Measurements from ENCODE around the gene TESK1.

TESK1 gene

DNA sequence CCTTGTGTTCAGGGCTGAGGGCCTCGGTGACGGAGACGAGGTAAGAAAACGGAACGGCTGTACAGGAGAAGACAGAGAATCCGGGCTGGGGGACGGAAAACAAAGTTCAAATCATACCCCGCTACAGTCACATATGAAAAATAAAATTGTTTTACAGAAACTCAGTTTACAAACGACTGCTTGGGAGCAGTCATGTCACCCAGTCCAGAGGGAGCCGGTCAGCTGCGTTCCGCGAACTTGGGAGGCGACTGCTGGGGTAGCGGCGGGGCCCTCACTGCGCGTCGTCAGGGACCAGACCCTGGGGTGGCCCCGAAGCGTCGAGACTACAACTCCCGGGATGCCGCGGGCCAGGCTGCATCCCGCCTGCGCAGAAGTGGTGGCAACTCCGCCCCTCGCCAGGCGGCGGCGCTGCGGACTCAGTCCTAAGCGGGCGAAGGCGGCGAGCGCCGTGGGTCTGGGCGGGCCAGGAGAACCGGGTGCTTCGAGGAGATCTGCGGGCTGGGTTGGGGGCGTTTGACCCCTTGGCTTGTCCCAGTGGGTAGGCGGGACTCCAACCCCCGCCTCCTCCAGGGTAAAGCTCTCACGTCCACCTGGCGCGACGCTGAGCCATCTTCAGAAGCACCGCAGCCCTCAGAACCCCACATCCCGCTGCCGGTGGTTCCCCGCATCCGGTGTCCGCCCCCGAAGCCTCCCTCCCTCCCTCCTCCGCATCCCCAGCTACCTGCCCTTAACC lies 41.6 kb downstream of the TESK1 start:
- peak; percentile 84 to 86 for DNase-seq (ENCODE audit: low read depth in 2 of 2)

DNA sequence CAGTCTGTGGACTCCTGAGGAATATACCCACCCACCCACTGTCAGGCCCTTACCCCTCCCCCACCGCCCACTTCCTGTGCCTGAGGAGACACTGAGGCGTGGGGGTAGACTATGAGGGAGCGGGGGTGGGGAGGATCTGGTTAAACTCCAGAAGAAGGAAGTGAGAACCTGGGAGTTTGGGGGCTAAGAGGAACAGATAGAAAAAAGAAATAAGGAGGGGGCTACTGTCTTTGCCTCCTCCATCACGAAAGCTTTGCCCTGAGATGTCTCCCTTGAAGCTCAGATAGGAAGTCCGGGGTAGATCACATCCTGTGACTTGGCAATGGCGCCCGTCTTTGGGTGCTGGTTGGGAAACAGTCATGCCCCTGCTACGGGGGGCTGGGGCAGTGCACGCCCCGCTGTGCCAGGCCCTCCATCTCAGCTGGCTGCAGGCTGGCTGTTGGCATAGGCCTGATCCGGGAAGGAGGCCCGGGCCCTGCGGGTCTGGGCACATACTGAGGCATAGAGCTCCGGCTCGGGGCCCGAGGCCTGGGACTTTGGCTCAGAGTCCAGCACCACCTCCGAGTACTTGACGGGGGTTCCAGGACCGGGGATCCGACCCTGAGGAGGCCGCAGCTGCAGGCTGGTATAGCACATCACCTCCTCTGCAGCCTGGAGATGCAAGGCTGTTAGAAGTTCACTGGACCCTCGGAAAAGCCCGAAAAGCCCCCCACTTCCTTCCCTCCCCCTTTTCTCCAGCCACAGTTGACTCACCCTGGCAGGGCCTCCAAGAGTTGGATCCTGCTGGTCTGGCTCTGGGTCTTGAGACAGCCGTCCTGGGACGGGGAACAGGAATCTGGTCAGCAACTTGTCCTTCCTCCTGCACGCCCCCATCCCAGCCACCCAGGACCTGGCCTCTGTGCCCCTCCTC lies 44.6 kb downstream of the TESK1 start:
- DNase-seq (ENCODE audit: low read depth in 2 of 2) = no peak

DNA sequence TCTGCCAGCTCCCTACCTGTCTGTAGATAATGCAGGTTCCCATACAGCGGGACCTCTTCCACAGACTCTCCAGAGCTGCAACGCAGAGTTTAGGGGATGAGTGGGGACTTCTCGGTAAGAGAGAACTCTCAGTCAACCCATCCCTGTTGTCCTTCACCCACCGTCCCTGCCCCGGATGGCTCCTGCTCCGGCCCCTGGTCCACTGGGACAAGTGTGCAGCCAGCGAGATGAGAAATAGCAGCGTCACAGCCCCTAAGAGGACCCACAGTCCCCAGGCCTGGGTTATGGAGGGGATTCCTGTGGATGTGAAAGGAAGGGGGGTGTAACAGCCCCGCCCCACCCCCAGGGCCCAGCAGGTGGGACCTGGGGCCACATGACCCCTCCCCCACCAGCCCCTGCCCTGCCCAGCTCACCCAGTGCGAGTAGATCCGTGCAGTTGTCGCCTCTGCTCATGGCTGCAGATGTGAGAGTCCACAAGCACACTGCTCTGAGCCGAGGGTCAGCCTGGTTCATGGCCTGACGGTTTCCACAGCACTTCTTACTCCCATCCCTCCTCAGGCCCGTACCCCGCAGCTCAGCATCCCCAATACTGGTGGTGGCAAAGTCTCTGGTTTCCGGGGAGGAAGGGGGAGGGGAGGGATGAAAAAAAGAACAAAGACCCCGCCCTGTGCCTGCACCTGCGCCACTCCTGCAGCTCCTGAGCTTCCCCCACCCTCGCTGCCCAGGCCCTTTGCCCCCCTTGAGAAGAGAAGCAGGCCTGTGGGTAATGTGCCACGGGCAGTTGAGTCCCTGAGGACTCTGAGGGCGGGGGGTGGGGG lies 45.5 kb downstream of the TESK1 start, which contains the start of gene SIT1:
Gene SIT1 (minus strand): TSS at position 591 of the 818 bp plus-strand sequence. CDS start 78 bp downstream, at position 513.
- DNase-seq (ENCODE audit: low read depth in 2 of 2) = no peak

DNA sequence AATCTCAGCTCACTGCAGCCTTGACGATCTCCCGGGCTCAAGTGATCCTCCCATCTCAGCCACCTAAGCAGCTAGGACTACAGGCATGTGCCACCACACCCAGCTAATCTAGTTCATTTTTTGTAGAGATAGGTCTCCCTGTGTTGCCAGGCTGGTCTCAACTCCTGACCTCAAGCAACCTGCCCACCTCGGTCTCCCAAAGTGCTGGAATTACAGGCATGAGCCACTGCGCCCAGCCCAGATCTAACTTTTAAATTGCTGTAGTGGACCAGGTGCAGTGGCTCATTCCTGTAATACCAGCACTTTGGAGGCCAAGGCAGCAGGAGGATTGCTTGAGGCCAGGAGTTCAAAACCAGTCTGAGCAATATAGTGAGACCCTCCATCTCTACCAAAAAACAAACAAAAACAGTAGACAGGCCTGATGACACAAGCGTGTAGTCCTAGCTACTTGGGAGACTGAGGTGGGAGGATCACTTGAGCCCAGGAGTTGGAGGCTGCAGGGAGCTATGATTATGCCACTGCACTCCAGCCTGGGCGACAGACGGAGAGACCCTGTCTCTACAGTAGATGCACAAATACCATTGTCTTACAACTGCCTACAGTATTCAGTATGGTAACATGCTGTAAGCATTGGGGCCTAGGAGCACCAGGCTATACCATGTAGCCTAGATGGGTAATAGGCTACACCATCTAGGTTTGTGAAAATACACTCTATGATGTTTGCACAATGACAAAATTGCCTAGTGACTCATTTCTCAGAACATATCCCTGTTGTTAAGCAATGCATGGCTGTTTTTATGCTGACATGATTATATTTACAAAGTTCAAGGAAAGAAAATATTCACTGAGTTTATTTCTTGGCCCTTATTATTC lies 47.1 kb downstream of the TESK1 start:
- no peak for DNase-seq (ENCODE audit: low read depth in 2 of 2)

DNA sequence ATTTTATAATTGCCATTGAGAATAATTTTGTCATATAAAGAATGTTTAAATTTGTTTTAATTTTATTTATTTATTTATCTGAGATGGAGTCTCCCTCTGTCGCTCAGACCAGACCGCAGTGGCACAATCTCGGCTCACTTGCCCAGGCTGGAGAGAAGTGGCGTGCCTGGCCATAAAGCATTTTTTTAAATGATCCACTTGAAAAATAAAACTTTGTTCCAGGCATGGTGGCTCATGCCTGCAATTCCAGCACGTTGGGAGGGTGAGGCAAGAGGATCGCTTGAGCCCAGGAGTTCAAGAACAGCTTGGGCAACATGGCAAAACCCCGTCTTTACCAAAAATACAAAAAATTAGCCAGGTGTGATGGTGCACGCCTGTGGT lies 47.8 kb downstream of the TESK1 start:
- no peak for DNase-seq (ENCODE audit: low read depth in 2 of 2)

DNA sequence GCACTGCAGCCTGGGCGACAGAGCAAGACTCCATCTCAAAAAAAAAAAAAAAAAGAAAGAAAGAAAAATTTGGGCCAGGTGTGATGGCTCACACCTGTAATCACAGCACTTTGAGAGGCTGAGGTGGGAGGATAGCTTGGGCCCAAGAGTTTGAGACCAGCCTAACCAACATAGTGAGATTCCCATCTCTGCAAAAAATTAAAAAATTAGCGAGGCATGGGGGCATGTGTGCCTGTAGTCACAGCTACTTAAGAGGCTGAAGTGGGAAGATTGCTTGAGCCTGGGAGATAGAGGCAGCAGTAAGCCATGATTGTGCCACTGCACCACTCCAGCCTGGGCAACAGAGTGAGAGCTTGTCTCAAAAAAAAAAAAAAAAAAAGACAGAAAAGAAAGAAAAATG lies 48.5 kb downstream of the TESK1 start:
- DNase-seq (ENCODE audit: low read depth in 2 of 2) = no peak

DNA sequence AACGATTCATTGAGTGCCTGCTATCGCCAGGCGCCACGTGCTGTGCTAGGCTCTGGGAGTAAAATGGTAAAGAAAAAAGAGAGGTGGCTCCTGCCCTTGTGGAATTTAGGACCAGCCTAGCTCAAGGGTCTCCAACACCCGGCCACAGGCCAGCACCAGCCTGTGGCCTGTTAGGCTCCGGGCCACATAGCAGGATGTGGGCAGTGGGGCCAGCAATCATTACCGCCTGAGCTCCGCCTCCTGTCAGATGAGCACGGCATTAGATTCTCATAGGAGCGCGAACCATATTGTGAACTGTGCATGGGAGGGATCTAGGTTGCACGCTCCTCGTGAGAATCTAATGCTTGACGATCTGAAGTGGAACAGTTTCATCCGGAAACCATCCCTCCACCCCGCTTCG lies 51.3 kb downstream of the TESK1 start:
- DNase-seq (ENCODE audit: low read depth in 2 of 2) = no peak

DNA sequence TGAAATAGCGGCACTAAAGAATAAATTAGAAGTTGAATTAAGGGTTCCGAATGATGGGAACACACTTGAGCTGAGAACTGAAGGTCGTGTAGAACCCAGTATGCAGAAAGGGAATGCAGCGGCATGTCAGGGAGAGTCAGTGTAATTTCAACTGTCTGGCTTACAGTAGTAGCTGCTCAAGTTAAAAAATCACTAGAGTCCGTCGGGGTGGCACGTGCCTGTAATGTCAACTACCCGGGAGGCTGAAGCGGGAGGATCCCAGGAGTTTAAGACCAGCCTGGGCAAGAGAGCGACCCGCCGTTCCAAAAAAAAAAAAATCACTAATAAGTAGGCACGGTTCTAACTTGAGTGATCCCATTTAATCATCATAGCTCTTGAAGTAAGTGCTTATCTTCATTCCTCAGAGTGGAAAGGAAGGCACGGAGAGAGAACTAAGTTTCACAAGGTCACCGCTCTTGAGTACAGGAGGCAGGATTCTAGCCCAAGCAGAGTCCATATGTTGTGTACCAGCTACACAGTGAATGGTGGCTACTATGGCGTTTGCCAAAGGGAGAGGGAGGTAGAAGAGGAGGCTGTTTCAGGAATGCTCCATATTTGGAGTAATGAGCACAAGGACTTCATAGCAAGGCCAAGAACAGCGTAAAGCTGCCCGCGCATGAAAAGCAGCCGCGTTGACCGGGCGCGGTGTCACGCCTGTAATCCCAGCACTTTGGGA lies 51.9 kb downstream of the TESK1 start:
- no peak for DNase-seq (ENCODE audit: low read depth in 2 of 2)

DNA sequence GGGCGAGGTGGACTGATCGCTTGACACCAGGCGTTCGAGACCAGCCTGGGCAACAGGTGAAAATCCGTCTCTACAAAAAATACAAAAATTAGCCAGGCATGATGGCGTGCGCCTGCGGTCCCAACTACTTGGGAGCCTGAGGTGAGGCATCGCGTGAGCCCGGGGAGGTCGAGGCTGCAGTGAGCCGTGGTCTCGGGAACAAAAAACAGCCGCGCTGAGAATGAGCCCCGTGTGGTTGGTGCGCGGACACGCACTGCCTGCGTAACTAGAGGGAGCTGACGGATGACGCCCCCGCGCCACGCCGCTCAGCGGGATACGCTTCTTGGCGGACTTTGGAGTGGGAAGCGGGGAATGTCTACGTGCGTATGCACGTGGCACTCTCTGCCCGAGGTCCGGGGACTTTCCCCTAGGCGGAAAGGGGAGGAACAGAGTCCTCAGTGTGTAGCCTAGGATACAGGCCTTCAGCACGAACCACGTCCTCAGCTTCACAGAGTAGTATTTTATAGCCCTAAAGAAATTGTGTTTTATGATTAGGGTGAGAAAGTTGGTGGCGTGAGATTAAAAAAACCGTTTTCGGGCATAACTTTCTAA lies 52.6 kb downstream of the TESK1 start, which contains the start of gene RMRP:
Gene RMRP (minus strand): TSS at position 474 of the 591 bp plus-strand sequence.
- peak; percentile 96 to 97 for DNase-seq (ENCODE audit: low read depth in 2 of 2)

DNA sequence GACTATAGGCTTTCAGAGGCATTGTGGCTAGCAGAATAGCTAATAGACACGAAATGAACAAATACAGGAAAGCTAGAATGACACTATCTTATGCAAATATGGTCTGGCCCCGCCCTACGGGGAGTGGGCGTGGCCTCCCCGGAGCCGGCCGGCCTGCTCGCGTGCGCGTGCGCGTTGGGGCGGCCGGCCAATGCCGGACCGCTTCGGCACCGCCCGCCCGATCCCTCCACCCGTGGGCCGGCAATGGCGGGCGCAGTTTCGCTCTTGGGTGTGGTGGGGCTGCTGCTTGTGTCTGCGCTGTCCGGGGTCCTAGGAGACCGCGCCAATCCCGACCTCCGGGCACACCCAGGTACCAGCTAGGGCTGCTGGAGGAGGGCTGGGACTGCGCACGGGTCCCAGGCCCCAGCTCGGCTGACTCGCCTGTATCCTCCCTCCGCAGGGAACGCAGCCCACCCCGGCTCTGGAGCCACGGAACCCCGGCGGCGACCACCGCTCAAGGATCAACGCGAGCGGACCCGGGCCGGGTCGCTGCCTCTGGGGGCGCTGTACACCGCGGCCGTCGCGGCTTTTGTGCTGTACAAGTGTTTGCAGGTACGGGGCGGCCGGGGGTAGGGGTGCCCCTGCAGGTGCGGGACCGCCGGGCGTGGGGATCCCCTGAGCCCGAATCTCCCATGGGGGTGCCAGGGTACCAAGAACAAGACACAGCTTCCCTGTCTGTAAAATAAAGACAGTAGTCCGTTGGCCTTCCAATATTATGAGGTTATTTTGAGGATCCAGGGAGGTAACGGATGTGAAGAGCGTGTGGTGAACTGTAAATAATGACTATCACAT lies 53.3 kb downstream of the TESK1 start, which contains the start of gene CCDC107:
Gene CCDC107 (plus strand): TSS at position 156 of the 831 bp plus-strand sequence. CDS start 88 bp downstream, at position 244.
- peak; percentile 75 to 77 for DNase-seq (ENCODE audit: low read depth in 2 of 2)

DNA sequence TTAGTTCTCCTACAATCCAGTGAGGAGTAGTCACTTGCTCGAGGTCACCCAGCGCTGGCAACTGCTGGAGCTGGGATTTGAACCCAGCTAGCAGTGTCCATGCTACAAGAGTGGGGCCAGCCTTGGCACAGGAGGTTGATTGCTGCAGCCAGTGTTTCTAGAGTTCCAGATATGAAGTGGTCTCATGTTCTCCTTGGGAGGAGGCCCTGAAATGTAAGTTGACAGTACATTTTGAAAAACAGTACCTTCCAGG lies 53.8 kb downstream of the TESK1 start:
- DNase-seq (ENCODE audit: low read depth in 2 of 2) = no peak

DNA sequence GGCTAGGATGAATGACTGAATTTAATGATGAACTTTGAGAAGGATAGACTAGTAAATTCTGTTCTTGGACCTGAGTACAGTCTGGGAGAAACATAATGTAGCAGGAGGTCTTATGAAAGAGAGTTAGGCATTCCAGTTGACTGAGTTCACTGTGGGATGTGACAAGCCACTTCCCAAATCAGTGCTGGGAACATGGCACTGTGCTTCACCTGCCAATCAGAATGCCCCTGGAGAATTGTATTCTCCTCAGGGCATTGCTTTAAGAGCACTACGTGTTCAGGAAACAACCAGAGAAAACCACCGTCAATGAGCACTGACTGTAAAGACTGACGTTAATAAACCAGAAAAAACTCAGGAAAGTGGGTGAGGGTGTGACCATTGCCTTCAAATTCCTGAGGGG lies 54.3 kb downstream of the TESK1 start:
- DNase-seq (ENCODE audit: low read depth in 2 of 2) = no peak
